Measurements from ENCODE around the gene LMAN1L. TPM values are rescaled to one million over a fixed set of nuclear protein-coding genes. Genes with fewer than 3 reads are reported as not detected.
A peak's percentile ranks its signal among the peaks of the same experiment; 100 is the strongest.

LMAN1L gene
- total RNA-seq, 1 donor from 2014 or later: not detected

DNA sequence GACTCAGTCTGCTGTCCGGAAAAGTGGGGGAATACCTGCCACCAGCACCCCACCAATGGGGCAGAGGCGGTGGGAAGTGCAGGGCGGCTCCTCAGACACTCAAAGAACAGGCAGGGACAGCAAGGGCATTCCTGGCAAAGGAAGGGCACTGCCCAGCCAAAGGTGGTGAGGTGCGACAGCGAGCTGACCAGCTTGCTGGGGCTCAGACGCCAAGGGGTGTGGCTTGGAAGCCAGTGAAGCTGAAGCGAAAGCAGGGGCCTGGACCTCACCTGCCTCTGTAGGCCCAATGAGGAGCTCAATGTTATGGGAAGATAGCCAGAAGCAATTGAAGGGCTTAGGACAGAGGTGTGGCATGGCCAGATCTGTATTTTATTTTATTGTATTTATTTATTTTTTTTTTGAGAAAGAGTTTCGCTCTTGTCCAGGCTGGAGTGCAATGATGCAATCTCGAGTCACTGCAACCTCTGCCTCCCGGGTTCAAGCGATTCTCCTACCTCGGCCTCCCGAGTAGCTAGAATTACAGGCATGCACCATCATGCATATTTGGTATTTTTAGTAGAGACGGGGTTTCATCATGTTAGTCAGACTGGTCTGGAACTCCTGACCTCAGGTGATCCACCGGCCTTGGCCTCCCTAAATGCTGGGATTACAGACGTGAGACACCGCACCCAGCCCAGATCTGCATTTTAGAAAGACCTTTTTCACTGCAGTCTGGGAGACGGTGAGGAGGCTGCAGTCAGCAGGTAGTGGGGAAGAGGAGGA, 4.4 kb upstream of the LMAN1L start:
- Mint-ChIP-seq H3K27me3 (ENCODE audit: low read depth) (no peaks in the 10 kb centered on the region), H3K4me3 (ENCODE audit: unreplicated experiment) (no peak overlapping the region), H3K9me3 (ENCODE audit: low read depth) (no peaks in the 10 kb centered on the region), H3K27ac (ENCODE audit: unreplicated experiment) (no peak overlapping the region), H3K4me1 (ENCODE audit: low read depth) (peaks cover 29% of the 10 kb centered on the region), H3K36me3 (ENCODE audit: low read depth) (peaks cover 10% of the 10 kb centered on the region)
- DNase-seq (ENCODE audit: low spot score): no peak
- TF ChIP-seq, protein P1, sequence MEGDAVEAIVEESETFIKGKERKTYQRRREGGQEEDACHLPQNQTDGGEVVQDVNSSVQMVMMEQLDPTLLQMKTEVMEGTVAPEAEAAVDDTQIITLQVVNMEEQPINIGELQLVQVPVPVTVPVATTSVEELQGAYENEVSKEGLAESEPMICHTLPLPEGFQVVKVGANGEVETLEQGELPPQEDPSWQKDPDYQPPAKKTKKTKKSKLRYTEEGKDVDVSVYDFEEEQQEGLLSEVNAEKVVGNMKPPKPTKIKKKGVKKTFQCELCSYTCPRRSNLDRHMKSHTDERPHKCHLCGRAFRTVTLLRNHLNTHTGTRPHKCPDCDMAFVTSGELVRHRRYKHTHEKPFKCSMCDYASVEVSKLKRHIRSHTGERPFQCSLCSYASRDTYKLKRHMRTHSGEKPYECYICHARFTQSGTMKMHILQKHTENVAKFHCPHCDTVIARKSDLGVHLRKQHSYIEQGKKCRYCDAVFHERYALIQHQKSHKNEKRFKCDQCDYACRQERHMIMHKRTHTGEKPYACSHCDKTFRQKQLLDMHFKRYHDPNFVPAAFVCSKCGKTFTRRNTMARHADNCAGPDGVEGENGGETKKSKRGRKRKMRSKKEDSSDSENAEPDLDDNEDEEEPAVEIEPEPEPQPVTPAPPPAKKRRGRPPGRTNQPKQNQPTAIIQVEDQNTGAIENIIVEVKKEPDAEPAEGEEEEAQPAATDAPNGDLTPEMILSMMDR (IDR thresholded peaks at IDR 0.05): no peak

DNA sequence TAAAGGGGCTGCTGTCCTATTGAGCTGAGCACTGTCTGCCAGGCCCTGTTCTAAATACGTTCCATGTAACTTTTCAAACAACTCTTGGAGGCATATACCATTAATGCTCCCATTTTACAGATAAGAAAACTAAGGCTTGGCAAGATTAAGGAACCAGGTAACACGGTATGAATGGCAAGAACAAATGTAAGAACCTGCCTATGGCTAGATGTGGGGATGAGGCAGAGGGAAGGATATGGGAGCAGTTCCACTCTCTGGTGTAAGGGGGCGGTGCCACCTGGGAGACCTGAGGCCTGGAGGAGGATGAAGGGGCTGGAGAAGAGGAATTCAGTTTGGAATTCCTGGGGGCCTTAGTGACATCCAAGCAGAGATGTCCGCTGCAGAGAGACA, 3.8 kb upstream of the LMAN1L start:
- TF ChIP-seq, protein P1 (IDR thresholded peaks at IDR 0.05): peak; percentile 19
- H3K4me3 Mint-ChIP-seq (ENCODE audit: unreplicated experiment): no peak overlapping the region
- H3K27me3 Mint-ChIP-seq (ENCODE audit: low read depth): no peaks in the 10 kb centered on the region
- peaks cover 8% of the 10 kb centered on the region for H3K36me3 Mint-ChIP-seq (ENCODE audit: low read depth)
- DNase-seq (ENCODE audit: low spot score): no peak
- no peaks in the 10 kb centered on the region for H3K9me3 Mint-ChIP-seq (ENCODE audit: low read depth)
- H3K4me1 Mint-ChIP-seq (ENCODE audit: low read depth): peaks cover 29% of the 10 kb centered on the region
- H3K27ac Mint-ChIP-seq (ENCODE audit: unreplicated experiment): no peak overlapping the region

DNA sequence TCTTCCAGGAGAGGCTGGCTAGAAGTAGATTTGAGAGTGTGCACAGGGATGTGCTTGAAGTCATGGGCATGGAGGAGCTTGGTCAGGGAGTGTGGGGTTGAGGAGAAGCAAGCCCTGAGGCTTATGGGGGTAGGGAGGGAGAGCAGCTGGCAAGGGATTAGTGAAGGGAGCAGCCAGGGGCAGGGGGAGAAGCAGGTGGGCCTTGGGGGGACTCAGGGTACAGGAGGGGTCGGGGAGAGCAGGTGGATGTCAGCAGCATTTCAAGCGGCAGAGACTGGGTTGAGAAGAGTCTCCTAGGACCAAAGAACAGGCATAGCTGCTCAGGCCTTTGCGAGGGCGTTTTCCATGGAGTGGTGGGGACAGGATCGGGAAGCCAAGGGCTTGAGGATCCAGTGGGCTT, 3.4 kb upstream of the LMAN1L start:
- Mint-ChIP-seq H3K4me1 (ENCODE audit: low read depth) (peaks cover 29% of the 10 kb centered on the region), H3K4me3 (ENCODE audit: unreplicated experiment) (no peak overlapping the region), H3K9me3 (ENCODE audit: low read depth) (no peaks in the 10 kb centered on the region), H3K36me3 (ENCODE audit: low read depth) (peaks cover 4% of the 10 kb centered on the region), H3K27ac (ENCODE audit: unreplicated experiment) (no peak overlapping the region), H3K27me3 (ENCODE audit: low read depth) (no peaks in the 10 kb centered on the region)
- no peak for DNase-seq (ENCODE audit: low spot score)
- TF ChIP-seq, protein P1 (IDR thresholded peaks at IDR 0.05): no peak

DNA sequence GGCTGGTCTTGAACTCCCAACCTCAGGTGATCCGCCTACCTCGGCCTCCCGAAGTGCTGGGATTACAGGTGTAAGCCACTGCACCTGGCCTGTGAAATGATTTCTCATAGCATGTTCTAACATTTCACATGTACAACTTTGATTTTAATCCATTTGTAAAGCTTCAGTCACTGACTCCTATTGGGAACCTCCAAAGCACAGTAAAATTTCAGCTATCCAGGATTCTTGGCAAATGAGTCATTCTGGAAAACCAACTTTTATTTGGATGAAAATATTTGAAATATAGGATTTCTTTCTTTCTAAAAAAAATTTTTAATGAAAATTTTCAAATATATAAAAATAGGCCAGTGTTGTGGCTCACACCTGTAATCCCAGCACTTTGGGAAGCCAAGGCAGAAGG, 2.7 kb upstream of the LMAN1L start:
- Mint-ChIP-seq H3K36me3 (ENCODE audit: low read depth) (peaks cover under 1% of the 10 kb centered on the region), H3K4me3 (ENCODE audit: unreplicated experiment) (no peak overlapping the region), H3K27ac (ENCODE audit: unreplicated experiment) (no peak overlapping the region), H3K27me3 (ENCODE audit: low read depth) (no peaks in the 10 kb centered on the region), H3K9me3 (ENCODE audit: low read depth) (no peaks in the 10 kb centered on the region), H3K4me1 (ENCODE audit: low read depth) (peaks cover 29% of the 10 kb centered on the region)
- TF ChIP-seq, protein P1 (IDR thresholded peaks at IDR 0.05): no peak
- DNase-seq (ENCODE audit: low spot score): no peak

DNA sequence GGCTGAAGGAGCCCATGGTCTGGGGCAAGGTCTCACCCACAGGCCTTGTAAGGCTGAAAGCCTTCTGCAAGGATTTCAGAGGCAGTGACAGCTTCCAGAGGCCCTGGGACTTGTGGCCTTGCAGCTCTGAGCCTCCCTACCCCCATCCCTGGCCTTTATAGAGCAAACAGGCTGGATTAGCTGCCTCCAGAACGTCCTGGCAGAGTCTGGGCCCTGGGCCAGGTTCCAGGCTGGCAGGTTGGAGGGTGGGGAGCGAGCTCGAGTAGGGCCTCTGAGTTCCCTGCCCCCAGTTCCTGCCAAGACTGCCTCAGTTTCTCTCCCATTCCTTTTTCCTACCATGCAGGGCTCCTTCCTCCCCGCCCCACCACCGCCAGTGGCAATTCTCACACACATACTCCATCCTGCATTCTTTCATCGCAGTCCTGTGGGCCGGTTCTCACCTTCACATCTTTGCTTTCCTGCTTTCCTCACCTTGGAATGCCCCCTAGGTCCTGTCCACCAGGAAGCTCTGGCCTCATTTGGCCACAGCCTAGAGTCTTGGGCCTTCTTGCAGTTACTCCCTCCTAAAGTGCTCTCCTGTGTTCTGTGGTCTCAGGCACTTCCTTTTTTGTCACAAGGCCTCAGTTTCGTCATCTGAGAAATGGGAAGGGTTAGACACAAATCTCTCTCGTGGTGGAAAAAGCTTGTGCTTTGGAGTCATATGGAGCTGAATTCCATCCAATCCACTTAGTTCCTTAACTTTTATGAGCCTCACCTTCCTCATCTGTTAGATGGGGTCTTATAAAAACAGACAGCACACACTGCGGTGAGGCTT, 2.7 kb downstream of the LMAN1L start:
- TF ChIP-seq, protein P1 (IDR thresholded peaks at IDR 0.05): no peak
- Mint-ChIP-seq H3K27ac (ENCODE audit: unreplicated experiment) (peak overlapping the region; percentile 50), H3K9me3 (ENCODE audit: low read depth) (no peaks in the 10 kb centered on the region), H3K4me3 (ENCODE audit: unreplicated experiment) (no peak overlapping the region), H3K27me3 (ENCODE audit: low read depth) (no peaks in the 10 kb centered on the region), H3K4me1 (ENCODE audit: low read depth) (peaks cover 8% of the 10 kb centered on the region), H3K36me3 (ENCODE audit: low read depth) (no peaks in the 10 kb centered on the region)
- DNase-seq (ENCODE audit: low spot score): no peak
